Measurements from ENCODE around the gene PEX26.

GRCh38 chr22:18148293-18148965 lies 70.6 kb downstream of the PEX26 start:
- TF ChIP-seq CTCF (conservative IDR thresholded peaks at IDR 0.05; ENCODE audit: low read length) = no peak
- TF ChIP-seq EZH2phosphoT487 (IDR thresholded peaks at IDR 0.05; ENCODE audit: borderline replicate concordance) = no peak
